Activated CD8-positive, alpha-beta memory T cell treated with anti-CD3 and anti-CD28 coated beads for 48 hours (primary cell): Measurements from ENCODE around the gene GJC1.
"Not testable (repeated sequence)": the region's sequence is repeated elsewhere in the genome, so short reads cannot be mapped to it uniquely, and the experiment has no call there.

Experiments used
- DNase-seq, 3 experiments: peaks; one replicate each; pipeline ENCODE4 v3.0.0-alpha.2; 2020; ENCODE audit warnings: low read depth in 2 of 3, low spot score in 2 of 3

The GJC1 gene

GRCh38 chr17:44846206-44846605 is 16.1 kb upstream of the GJC1 start:
- no peak for DNase-seq

DNA sequence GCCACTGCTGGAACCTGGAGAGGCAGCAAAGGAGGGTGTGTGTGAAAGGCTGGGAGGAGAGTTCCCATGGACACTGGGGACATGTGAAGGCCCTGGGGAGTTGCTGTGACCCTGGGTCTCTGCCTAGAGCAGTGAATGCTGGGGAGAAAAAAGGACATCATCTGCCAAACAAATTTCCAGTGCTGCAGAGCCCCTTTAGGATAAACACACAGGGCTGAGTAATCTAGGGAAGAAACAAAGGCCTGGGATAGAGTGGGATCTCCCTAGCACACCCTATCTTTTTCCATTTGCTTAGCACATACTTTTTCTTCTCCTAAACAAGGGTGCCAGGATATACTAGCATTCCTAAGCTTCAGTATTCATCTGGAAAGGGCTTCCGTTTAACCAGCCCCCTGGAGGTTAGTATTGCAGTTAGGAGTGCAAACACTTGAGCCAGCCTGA is 14.3 kb upstream of the GJC1 start:
- no peak for DNase-seq

GRCh38 chr17:44842748-44843147 is 12.7 kb upstream of the GJC1 start:
- DNase-seq: no peak

GRCh38 chr17:44840936-44841335 is 10.8 kb upstream of the GJC1 start:
- DNase-seq: no peak

DNA sequence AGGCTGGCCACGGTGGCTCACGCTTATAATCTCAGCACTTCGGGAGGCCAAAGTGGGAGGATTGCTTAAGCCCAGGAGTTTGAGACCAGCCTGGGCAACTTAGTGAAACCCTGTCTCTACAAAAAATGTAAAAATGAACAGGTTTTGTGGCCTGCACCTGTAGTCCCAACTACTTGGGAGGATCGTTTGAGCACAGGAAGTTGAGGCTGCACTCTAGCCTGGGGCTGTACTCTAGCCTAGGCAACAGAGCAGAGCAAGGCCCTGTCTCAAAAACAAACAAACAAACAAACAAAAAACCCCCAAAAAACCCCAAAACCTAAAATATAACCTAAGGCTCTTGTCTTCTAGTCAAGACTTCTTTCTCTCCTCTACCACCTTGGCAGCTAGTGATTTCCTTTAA is 10.2 kb upstream of the GJC1 start:
- no peak for DNase-seq

GRCh38 chr17:44837196-44837595 is 7.1 kb upstream of the GJC1 start:
- no peak for DNase-seq

DNA sequence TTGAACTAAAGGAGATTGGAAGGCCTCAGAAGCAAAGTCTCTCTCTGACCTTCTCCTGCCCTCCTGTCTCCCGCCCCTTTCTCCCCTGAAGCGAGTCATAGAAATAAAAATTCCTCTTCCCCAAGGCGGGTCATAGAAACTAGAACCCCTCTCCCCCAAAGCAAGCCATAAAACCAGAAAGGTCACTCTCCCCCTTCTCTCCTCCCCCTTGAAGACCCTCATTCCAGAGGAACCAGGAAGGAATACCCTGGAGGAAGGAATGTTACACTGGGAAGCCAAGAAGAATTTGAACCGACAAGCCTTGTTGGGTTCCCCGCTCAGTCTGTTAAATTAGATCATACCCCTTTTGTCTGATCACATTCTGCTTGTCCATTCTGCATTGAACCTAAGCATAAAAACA is 2.7 kb upstream of the GJC1 start:
- no peak for DNase-seq

GRCh38 chr17:44831371-44831770 is 1.3 kb upstream of the GJC1 start:
- no peak for DNase-seq

GRCh38 chr17:44830359-44831288 is 537 bp upstream of the GJC1 start:
- no peak for DNase-seq

DNA sequence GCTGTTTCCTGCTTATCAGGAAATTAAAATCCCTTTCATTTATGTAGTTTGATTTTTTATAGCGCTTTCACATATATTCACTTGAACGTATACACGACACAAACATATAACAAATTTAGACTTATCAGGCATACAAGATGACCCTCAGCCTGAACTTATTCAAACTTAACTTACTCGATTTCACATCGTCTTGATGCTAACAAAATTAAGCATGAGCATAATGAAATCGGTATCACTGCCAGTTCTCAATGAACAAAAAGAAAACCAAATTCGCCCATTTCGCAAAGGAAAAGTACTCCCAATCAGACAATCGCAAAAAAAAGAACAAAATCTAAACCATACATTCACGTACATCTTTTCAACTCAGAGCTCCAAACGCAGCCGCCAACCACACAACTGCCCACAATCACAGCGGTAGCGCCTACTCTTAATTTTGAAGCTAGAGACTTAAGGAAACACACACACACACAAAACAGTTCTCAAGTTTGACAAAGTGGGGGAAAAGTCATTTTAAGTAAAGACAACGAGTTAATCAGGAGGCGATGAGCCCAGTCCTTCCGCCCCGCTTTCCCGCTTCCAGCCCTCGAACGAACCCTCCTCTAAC is 1.1 kb downstream of the GJC1 start:
- DNase-seq: no peak

GRCh38 chr17:44827863-44828262 is 2.2 kb downstream of the GJC1 start:
- DNase-seq: no peak

DNA sequence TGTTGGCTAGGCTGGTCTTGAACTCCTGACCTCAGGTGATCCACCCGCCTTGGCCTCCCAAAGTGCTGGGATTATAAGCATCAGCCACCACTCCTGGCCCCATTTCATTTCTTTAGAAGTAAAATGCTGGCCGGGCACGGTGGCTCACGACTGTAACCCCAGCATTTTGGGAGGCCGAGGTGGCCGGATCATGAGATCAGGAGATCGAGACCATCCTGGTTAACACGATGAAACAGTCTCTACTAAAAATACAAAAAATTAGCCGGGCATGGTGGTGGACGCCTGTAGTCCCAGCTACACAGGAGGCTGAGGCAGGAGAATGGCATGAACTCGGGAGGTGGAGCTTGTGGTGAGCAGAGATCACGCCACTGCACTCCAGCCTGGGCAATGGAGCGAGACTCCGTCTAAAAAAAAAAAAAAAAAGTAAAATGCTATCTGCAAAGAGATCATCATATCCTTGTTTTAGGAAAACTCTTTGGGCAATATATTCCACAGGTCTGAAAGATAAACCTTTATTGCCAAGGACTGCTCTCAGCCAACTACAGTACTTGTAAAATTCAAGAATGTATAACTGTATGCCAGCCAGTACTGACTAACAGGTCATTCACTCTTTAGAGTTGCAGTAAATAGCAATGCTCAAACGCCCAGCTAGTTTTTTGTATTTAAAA is 3.8 kb downstream of the GJC1 start:
- no peak for DNase-seq

DNA sequence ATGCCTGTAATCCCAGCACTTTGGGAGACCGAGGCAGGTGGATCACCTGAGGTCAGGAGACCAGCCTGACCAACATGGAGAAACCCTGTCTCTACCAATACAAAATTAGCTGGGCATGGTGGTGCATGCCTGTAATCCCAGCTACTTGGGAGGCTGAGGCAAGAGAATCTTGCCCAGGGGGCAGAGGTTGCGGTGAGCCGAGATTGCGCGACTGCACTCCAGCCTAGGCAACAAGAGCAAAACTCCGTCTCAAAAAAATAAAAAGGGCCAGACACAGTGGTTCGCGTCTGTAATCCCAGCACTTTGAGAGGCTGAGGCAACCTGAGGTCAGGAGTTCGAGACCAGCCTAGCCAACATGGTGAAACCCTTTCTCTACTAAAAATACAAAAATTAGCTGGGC is 4.9 kb downstream of the GJC1 start:
- DNase-seq: not testable (repeated sequence)

DNA sequence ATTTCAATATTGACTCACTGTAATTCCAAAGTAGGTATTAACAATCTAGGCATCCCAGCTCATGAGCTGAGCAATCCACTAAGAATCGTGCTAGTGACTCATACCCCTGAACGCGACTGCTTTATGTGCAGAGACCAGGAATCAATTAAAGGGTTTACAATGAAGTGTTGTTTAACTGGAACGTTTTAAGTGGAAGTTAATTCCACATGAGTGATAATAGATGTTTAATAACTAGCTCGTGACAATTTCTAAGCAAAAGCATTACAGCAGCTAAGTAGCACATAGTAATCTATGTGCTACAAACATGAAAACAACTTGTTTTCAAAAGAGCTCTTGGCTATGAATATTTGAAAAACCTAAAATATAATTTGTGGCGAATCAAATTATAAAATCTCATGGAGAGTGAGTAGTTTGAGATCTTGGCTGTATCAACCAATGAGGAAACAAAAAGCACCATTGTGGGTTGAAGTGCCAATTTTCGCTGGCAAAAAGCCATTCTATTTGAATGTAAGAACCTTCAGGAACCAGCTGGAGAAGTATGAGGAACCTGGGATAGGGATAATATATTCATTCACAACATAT is 9.4 kb downstream of the GJC1 start:
- no peak for DNase-seq

DNA sequence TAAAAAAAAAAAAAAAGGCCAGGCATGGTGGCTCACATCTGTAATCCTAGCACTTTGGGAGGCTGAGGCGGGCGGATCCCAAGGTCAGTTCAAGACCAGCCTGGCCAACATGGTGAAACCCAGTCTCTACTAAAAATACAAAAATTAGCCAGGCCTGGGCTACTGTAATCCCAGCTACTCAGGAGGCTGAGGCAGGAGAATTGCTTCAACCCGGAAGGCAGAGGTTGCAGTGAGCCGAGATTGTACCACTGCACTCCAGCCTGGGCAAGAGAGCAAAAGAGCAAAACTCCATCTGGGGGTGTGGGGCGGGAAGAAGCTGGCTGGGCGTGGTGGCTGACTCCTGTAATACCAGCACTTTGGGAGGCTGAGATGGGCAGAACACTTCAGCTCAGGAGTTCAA is 11.6 kb downstream of the GJC1 start:
- not testable (repeated sequence) for DNase-seq

- DNase-seq: no peak
Measured at GRCh38 chr17:44812263-44812662, 17.8 kb downstream of the GJC1 start.

GRCh38 chr17:44808656-44809388 is 21.3 kb downstream of the GJC1 start:
- DNase-seq: not testable (repeated sequence)

- no peak for DNase-seq
Measured at GRCh38 chr17:44808156-44808555, 21.9 kb downstream of the GJC1 start.

DNA sequence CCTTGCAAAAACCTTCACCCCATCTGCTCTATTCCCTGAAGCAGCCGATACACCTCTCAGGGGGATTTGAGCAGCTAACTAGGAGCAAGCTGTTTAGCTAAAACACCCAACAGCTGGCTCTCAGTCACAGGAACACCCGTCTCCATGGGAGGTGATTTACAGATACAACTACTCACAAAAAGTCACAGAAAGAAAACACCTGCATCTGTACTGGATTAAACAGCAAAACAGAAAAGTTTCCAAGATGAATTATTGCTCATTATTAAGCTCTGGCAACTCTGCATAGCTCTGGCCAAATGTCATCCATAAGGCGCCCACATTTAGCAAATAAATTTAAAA is 22.3 kb downstream of the GJC1 start:
- DNase-seq: no peak

DNA sequence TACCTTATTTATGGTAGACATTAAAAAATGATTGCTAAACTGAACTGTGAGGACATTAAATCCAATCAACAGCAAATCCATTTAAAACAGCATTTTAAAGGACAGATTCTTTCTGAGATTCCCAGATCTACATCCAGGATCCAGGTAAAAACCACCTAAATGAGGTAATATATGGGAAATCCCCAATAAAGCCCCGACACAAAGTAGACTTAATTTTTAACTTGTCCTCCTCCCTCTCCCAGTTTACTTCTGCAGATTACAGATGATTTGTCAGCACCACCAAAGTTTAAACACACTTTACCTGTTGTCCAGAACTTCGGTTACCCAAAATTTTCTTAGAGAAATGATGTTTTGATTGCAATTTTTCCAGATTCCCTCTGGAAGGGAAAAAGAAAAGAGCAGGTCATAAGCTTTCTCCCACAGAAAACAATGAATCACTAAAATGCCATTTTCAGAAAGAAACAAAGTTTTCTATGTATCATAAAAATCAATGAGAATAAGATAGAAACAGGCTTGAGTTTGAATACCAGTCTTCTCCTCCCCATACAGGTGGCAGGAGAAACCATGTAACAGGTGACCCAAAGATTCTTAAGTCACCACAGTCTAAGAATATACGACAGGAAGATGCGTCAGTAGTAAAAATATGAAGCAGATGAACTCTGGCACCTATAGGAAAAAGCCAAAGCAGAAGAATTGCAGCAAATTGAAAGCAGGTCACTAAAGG is 22.8 kb downstream of the GJC1 start:
- DNase-seq: no peak
